Colonic mucosa (tissue), 4 donors: ENCODE measurements around the gene SETD2. TPM values are rescaled to one million over a fixed set of nuclear protein-coding genes. Genes with fewer than 3 reads are reported as not detected.
A peak's percentile ranks its signal among the peaks of the same experiment; 100 is the strongest.

Experiments
- DNase-seq: peaks from one replicate; pipeline ENCODE4 v3.0.0-alpha.2; 2020
- H3K27ac ChIP-seq: fragments of 200-600 bp; one replicate; pipeline ENCODE4 v1.8.0; 2021
- H3K27me3 ChIP-seq: fragments of 200-600 bp; one replicate; pipeline ENCODE4 v1.8.0; 2021
- H3K36me3 ChIP-seq: fragments of 200-600 bp; one replicate; pipeline ENCODE4 v1.8.0; 2021
- H3K4me1 ChIP-seq: fragments of 200-600 bp; one replicate; pipeline ENCODE4 v1.8.0; 2021; ENCODE audit warnings: mild to moderate bottlenecking
- H3K4me3 ChIP-seq: fragments of 200-600 bp; one replicate; pipeline ENCODE4 v1.8.0; 2021
- H3K9ac ChIP-seq, 2 donors: one replicate each; pipeline ENCODE4 v1.7.0; 2013; ENCODE audit warnings: control low read depth in 2 of 2, low read depth in 2 of 2, low read length in 2 of 2
- H3K9me3 ChIP-seq: fragments of 200-600 bp; one replicate; pipeline ENCODE4 v1.8.0; 2021
- intact Hi-C: fragments of 100-400 bp; cut with DNase I; formaldehyde crosslinking; loops from one replicate; pipeline ENCODE4 v1.14.1; 2022
- total RNA-seq, 2 donors: library from RNA; stranded (reverse); fragmentation: NEBNext Ultra II Directional in 1 of 2; extraction: Animal tissue kit (Norgen Biotek cat#: 25700) in 1 of 2; gene quantifications; one replicate each; pipeline ENCODE4 v1.2.1, GENCODE V29; 2021
- TF ChIP-seq, protein P1 (sequence below): fragments of 200-600 bp; IDR thresholded peaks from one replicate; pipeline ENCODE4 v1.8.0; 2022; ENCODE audit warnings: antibody characterized with exemption, mild to moderate bottlenecking
- donor health status: healthy.
- donor health status: DM: no; HTN: no; CAD: no.
- donor health status: DM: no; HTN: no; CAD: no.

The SETD2 gene
- total RNA-seq, 2 donors from 2014 or later, result 39.5 to 48.6 TPM

DNA sequence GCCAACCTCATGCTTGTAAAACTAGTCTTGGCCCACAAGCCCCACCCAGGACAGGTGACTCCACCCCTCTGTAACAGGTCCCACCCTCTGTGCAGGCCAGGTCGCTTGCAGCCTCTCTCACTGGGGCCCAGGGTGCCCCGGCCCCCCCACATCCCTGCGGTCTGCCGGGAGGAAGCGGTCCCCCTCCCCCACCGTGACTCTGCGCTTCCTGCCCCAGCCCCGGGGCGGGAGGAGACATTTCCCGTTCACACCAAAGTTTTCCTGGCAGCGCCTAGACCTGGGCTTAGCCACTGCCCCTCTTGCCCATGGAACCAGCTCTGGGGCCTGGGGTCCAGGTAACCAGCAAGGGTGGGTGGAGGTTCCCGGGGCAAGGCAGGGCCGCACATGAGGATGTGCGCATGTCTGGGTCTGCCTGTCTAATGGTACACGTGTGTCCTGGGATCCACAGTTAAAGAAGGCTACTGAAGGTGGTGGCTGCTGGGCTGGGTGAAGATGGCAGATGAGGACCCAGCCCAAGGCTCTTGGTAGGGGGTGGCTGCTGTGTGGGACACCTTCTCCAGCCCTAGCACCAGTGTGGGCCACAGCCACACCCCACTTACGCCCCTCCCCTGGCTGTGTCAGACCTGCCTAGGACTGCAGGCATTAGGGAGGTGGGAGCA lies 176.0 kb downstream of the SETD2 start:
- Histone ChIP-seq H3K36me3 (no peaks in the 10 kb centered on the region), H3K9ac (peak overlapping the region; percentile 40 to 44), H3K27ac (peak overlapping the region; percentile 44), H3K4me3 (no peak overlapping the region), H3K27me3 (no peaks in the 10 kb centered on the region), H3K9me3 (no peaks in the 10 kb centered on the region), H3K4me1 (peaks cover 13% of the 10 kb centered on the region)
- intact Hi-C loops, result loop anchor here (5.0 kb wide), 1 partner anchor 61 kb away; no protein-coding TSS in a partner anchor
- TF ChIP-seq, protein P1, sequence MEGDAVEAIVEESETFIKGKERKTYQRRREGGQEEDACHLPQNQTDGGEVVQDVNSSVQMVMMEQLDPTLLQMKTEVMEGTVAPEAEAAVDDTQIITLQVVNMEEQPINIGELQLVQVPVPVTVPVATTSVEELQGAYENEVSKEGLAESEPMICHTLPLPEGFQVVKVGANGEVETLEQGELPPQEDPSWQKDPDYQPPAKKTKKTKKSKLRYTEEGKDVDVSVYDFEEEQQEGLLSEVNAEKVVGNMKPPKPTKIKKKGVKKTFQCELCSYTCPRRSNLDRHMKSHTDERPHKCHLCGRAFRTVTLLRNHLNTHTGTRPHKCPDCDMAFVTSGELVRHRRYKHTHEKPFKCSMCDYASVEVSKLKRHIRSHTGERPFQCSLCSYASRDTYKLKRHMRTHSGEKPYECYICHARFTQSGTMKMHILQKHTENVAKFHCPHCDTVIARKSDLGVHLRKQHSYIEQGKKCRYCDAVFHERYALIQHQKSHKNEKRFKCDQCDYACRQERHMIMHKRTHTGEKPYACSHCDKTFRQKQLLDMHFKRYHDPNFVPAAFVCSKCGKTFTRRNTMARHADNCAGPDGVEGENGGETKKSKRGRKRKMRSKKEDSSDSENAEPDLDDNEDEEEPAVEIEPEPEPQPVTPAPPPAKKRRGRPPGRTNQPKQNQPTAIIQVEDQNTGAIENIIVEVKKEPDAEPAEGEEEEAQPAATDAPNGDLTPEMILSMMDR, result no peak
- DNase-seq, result peak; percentile 87

DNA sequence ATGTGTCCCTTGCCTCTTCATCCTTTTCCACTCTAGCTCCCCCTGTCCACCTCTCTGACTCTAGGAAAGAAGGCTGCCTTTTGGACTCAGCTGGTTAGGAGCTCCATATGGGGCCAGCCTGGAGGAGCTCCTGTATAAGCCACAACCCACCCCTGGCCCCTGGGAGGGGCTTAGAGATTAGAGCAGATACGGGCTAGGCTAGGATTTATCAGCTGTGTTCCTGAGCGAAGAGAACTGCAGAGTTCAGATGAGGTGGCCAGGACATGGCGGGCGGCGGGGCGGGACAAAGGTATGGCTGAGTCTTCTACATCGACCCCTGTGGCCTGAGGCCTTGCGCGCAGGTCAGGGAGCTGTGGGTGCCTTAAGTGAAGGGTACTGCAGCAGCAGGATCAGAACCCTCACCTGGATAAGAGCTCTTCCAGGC lies 176.6 kb downstream of the SETD2 start:
- peaks cover 13% of the 10 kb centered on the region for H3K4me1 ChIP-seq
- no peaks in the 10 kb centered on the region for H3K27me3 ChIP-seq
- intact Hi-C loops, result loop anchor here (5.0 kb wide), 1 partner anchor 60 kb away; no protein-coding TSS in a partner anchor
- no peaks in the 10 kb centered on the region for H3K9me3 ChIP-seq
- no peaks in the 10 kb centered on the region for H3K36me3 ChIP-seq
- no peak for DNase-seq
- TF ChIP-seq, protein P1, result no peak
- H3K9ac ChIP-seq, result peak overlapping the region; percentile 6 to 35
- H3K4me3 ChIP-seq, result no peak overlapping the region
- peak overlapping the region; percentile 44 for H3K27ac ChIP-seq

DNA sequence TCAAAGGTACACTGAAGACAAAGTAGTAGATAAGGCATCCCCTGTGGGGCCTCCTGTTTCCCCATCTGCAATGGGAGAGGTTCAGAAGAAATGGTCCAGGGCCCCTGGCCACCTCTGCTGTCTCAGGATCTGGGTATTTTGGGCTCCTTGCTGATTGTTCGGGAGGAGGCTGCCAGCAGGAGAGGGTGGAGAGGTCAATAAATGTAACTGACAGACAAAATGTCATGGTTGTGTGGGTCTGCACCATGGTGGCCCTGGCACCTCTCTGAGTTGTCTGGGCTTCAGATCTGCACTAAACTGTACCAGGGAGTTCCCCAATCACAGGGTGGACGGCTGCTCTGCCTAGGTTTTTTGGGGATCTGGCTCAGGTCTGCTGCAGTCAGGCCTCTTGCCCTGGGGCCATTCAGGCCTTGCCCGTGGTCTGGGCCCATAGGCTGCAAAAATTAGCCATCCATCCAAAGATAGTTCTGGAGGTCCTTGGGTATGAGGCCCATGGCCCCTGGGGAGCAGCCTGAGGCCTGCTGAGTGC lies 177.1 kb downstream of the SETD2 start:
- Histone ChIP-seq H3K4me1 (peaks cover 13% of the 10 kb centered on the region), H3K27me3 (no peaks in the 10 kb centered on the region), H3K4me3 (no peak overlapping the region), H3K36me3 (no peaks in the 10 kb centered on the region), H3K27ac (peak overlapping the region; percentile 44), H3K9me3 (no peaks in the 10 kb centered on the region), H3K9ac (peak overlapping the region; percentile 6 to 35)
- TF ChIP-seq, protein P1, result no peak
- intact Hi-C loops, result loop anchor here (5.0 kb wide), 1 partner anchor 60 kb away; no protein-coding TSS in a partner anchor
- no peak for DNase-seq

DNA sequence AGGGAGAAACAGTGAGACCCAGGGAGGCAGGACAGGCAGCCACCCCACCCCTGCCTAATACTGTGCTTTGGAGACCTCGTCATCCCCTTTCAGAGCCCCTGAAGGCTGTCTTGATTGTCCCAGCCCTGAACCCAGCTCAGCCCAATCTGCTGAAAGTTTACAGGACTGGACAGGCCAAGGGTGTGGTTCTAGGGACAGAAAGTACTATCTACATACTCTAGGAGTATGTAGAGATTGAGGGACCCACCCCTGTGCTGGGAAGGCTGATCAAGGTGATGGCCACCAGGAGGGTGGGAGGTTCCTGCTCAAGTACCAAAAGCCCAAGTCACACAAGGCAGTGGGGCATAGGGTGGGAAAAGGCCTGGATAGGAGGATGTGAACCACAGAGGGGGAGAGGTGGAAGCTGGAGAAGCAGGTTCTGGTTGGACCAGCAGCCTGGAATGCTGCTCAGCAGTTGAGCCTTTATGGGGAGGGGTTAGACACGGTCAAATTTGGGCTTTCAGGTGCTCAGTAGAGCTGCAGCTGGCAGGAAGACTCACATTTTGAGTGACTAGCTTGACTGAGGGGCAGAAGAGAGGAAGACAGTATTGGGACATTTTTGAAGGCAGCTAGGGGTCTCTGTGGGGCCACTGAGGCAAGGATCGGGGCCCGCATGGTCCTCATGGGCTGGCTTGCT lies 177.7 kb downstream of the SETD2 start:
- Histone ChIP-seq H3K27me3 (no peaks in the 10 kb centered on the region), H3K9me3 (no peaks in the 10 kb centered on the region), H3K9ac (no peak overlapping the region), H3K4me3 (no peak overlapping the region), H3K27ac (no peak overlapping the region), H3K4me1 (peaks cover 16% of the 10 kb centered on the region), H3K36me3 (no peaks in the 10 kb centered on the region)
- no peak for DNase-seq
- TF ChIP-seq, protein P1, result no peak
- intact Hi-C loops, result loop anchor here (5.0 kb wide), 1 partner anchor 59 kb away; no protein-coding TSS in a partner anchor

DNA sequence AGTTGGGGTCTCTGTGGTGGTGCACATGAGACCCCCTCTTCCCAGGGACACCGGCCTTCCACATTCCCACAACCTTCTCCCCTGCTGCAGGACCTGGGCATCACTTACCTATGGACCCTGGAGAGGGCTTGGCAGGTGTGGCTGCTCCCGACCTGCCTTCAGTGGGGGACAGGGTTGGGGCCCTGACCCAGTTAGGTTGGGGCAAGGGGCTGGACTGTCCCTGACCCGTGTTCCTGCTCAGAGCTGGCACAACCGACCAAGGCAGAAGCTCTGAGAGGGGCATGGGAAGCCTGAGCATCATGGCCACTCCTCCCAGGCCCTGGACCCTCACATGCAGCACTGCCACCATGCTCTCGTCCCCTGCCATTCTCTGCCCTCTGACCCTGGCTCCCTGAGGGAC lies 178.3 kb downstream of the SETD2 start:
- peaks cover 16% of the 10 kb centered on the region for H3K4me1 ChIP-seq
- intact Hi-C loops, result loop anchor here (5.0 kb wide), 1 partner anchor 58 kb away; no protein-coding TSS in a partner anchor
- no peak overlapping the region for H3K27ac ChIP-seq

More for the DNA sequence above, 178.3 kb downstream of the SETD2 start:
- no peak overlapping the region for H3K4me3 ChIP-seq
- no peaks in the 10 kb centered on the region for H3K27me3 ChIP-seq
- TF ChIP-seq, protein P1, result no peak
- no peak for DNase-seq
- H3K9me3 ChIP-seq, result no peaks in the 10 kb centered on the region
- no peak overlapping the region for H3K9ac ChIP-seq
- H3K36me3 ChIP-seq, result no peaks in the 10 kb centered on the region
